GM12878 (cell line): ENCODE results near the gene ZNF827. TPM values are rescaled to one million over a fixed set of nuclear protein-coding genes. Genes with fewer than 3 reads are reported as not detected.
A peak's percentile ranks its signal among the peaks of the same experiment; 100 is the strongest.

Source experiments
- BRCA1 ChIP-seq: IDR thresholded peaks from 2 replicates; pipeline ENCODE4 v1.6.1; 2011; ENCODE audit warnings: low read depth, low read length, improper control_type of control experiment
- CEBPB ChIP-seq, 2 experiments: fragments of 150-350 bp in 1 of 2; IDR thresholded peaks; 2 replicates each; pipeline ENCODE4 v1.6.1; 2012 to 2014; ENCODE audit warnings: low read depth in 2 of 2, low read length in 2 of 2, borderline replicate concordance in 1 of 2, inconsistent platforms in 1 of 2
- ESRRA ChIP-seq: IDR thresholded peaks from 2 replicates; pipeline ENCODE4 v1.6.1; 2012; ENCODE audit warnings: mild to moderate bottlenecking, low read length, improper control_type of control experiment
- FOXK2 ChIP-seq: fragments of 450-650 bp; IDR thresholded peaks from 2 replicates; pipeline ENCODE4 v1.6.1; 2017; ENCODE audit warnings: mild to moderate bottlenecking, moderate library complexity
- HDGF ChIP-seq: fragments of 450-650 bp; IDR thresholded peaks from 2 replicates; pipeline ENCODE4 v1.6.1; 2016; ENCODE audit warnings: antibody characterized with exemption
- KDM1A ChIP-seq: fragments of 200-600 bp; sonication (generic); IDR thresholded peaks from 2 replicates; pipeline ENCODE4 v1.6.1; 2016; ENCODE audit warnings: borderline replicate concordance
- MTA3 ChIP-seq: IDR thresholded peaks from 2 replicates; pipeline ENCODE4 v1.6.1; 2012; ENCODE audit warnings: low read length, inconsistent platforms, borderline replicate concordance
- NFXL1 ChIP-seq: fragments of 450-650 bp; IDR thresholded peaks from 2 replicates; pipeline ENCODE4 v1.6.1; 2017; ENCODE audit warnings: antibody characterized with exemption, mild to moderate bottlenecking, borderline replicate concordance
- NR2C2 ChIP-seq: IDR thresholded peaks from 2 replicates; pipeline ENCODE4 v1.6.1; 2011; ENCODE audit warnings: borderline replicate concordance, low read depth; ENCODE audit not compliant: control insufficient read depth, insufficient read length
- PAX5 ChIP-seq: IDR thresholded peaks from 2 replicates; pipeline ENCODE4 v1.6.1; 2011; ENCODE audit warnings: low read depth, low read length, borderline replicate concordance
- SREBF1 ChIP-seq: IDR thresholded peaks from 2 replicates; pipeline ENCODE4 v1.6.1; 2012; ENCODE audit warnings: mild to moderate bottlenecking, low read length
- ZBTB4 ChIP-seq: fragments of 450-650 bp; formaldehyde crosslinking; IDR thresholded peaks from 2 replicates; pipeline ENCODE4 v1.4.0; 2022; ENCODE audit warnings: mild to moderate bottlenecking, moderate library complexity
- ZSCAN29 ChIP-seq: fragments of 450-650 bp; IDR thresholded peaks from 2 replicates; pipeline ENCODE4 v1.6.1; 2017; ENCODE audit warnings: mild to moderate bottlenecking, moderate library complexity
- polyA plus RNA-seq, 11 experiments: library from polyadenylated mRNA; depleted of rRNA in 4 of 11; unstranded in 6 of 11; stranded (reverse) in 5 of 11; fragments of >200 nt; fragmentation: Nextera tagmentation in 4 of 11; fragmentation: Illumina TruSeq in 1 of 11; extraction: Ambion mirVana in 4 of 11; extraction: Trizol in 1 of 11; gene quantifications; 1 replicate in 1 of 11; 2 replicates in 10 of 11; pipeline versions ENCODE4 v1.2.1 to v1.2.3, GENCODE V29; 2011 to 2016; ENCODE audit warnings: inconsistent platforms in 2 of 11, missing spikeins in 2 of 11, low read depth in 1 of 11
- total RNA-seq, 4 experiments: library from RNA; depleted of rRNA in 3 of 4; stranded (reverse); fragments of >200 nt in 3 of 4; fragmentation: Illumina TruSeq in 1 of 4; extraction: Trizol in 1 of 4; gene quantifications; 2 replicates each; pipeline versions ENCODE4 v1.2.1 to v1.2.3, GENCODE V29; 2013 to 2021
- TF ChIP-seq, protein P1 (sequence below): IDR thresholded peaks from 2 replicates; pipeline ENCODE4 v1.6.1; 2011; ENCODE audit warnings: borderline replicate concordance, low read depth, mild to moderate bottlenecking, moderate library complexity, low read length; ENCODE audit not compliant: insufficient read depth, poor library complexity, severe bottlenecking
- TF ChIP-seq, protein P2 (sequence below): fragments of 450-650 bp; IDR thresholded peaks from 2 replicates; pipeline ENCODE4 v1.6.1; 2017; ENCODE audit warnings: low read depth, mild to moderate bottlenecking, moderate library complexity
- TF ChIP-seq, protein P3 (sequence below), 3 experiments: IDR thresholded peaks in 2 of 3; conservative IDR thresholded peaks in 1 of 3; 2 replicates each; pipeline ENCODE4 v1.5.1; 2011; ENCODE audit warnings: low read depth in 3 of 3, low read length in 3 of 3, mild to moderate bottlenecking in 3 of 3, control low read depth in 2 of 3, moderate library complexity in 2 of 3, inconsistent platforms in 1 of 3, mixed read lengths in 1 of 3; ENCODE audit not compliant: control insufficient read depth in 2 of 3, insufficient read depth in 1 of 3; ENCODE audit errors: extremely low read depth in 1 of 3
- TF ChIP-seq, protein P4 (sequence below): fragments of 450-650 bp; conservative IDR thresholded peaks from 2 replicates; pipeline ENCODE4 v1.6.1; 2017; ENCODE audit warnings: mild to moderate bottlenecking, moderate library complexity
- TF ChIP-seq, protein P5 (sequence below): IDR thresholded peaks from 2 replicates; pipeline ENCODE4 v1.6.1; 2011; ENCODE audit warnings: low read depth, low read length, improper control_type of control experiment, borderline replicate concordance

Gene ZNF827
- total and polyA plus RNA-seq, 10 of the 15 experiments (the other 5 are each of a cell fraction or from before 2014, with no cell fraction given): 3.8 to 31.5 (median 13.6) TPM

- TF ChIP-seq ZBTB4 (CRISPR knock-in tag) (no peak), PAX5 (peak; percentile 78; the same call in 1 of the 2 replicates), SREBF1 (no peak), MTA3 (0 out of 2 replicates have a peak, but pooled peaks have one; percentile 79), BRCA1 (no peak), NFXL1 (no peak), HDGF (no peak), KDM1A (no peak), FOXK2 (no peak), NR2C2 (no peak), ZSCAN29 (no peak), CEBPB (IDR thresholded peaks at IDR 0.05; ENCODE audit: borderline replicate concordance in 1 of 2, low read depth in 2 of 2, low read length in 2 of 2) (peak in 1 of 2 experiments; percentile 91; a peak in 2 of 4 replicates), ESRRA (no peak)
- TF ChIP-seq, protein P1, sequence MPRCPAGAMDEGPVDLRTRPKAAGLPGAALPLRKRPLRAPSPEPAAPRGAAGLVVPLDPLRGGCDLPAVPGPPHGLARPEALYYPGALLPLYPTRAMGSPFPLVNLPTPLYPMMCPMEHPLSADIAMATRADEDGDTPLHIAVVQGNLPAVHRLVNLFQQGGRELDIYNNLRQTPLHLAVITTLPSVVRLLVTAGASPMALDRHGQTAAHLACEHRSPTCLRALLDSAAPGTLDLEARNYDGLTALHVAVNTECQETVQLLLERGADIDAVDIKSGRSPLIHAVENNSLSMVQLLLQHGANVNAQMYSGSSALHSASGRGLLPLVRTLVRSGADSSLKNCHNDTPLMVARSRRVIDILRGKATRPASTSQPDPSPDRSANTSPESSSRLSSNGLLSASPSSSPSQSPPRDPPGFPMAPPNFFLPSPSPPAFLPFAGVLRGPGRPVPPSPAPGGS: peak; percentile 85
- TF ChIP-seq, protein P2, sequence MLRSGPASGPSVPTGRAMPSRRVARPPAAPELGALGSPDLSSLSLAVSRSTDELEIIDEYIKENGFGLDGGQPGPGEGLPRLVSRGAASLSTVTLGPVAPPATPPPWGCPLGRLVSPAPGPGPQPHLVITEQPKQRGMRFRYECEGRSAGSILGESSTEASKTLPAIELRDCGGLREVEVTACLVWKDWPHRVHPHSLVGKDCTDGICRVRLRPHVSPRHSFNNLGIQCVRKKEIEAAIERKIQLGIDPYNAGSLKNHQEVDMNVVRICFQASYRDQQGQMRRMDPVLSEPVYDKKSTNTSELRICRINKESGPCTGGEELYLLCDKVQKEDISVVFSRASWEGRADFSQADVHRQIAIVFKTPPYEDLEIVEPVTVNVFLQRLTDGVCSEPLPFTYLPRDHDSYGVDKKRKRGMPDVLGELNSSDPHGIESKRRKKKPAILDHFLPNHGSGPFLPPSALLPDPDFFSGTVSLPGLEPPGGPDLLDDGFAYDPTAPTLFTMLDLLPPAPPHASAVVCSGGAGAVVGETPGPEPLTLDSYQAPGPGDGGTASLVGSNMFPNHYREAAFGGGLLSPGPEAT: peak; percentile 100
- TF ChIP-seq, protein P3, sequence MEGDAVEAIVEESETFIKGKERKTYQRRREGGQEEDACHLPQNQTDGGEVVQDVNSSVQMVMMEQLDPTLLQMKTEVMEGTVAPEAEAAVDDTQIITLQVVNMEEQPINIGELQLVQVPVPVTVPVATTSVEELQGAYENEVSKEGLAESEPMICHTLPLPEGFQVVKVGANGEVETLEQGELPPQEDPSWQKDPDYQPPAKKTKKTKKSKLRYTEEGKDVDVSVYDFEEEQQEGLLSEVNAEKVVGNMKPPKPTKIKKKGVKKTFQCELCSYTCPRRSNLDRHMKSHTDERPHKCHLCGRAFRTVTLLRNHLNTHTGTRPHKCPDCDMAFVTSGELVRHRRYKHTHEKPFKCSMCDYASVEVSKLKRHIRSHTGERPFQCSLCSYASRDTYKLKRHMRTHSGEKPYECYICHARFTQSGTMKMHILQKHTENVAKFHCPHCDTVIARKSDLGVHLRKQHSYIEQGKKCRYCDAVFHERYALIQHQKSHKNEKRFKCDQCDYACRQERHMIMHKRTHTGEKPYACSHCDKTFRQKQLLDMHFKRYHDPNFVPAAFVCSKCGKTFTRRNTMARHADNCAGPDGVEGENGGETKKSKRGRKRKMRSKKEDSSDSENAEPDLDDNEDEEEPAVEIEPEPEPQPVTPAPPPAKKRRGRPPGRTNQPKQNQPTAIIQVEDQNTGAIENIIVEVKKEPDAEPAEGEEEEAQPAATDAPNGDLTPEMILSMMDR (IDR thresholded peaks at IDR 0.05 in 2 of 3, conservative IDR thresholded peaks at IDR 0.05 in 1 of 3; ENCODE audit: control insufficient read depth in 2 of 3, extremely low read depth in 1 of 3, insufficient read depth in 1 of 3, low read depth in 3 of 3, low read length in 3 of 3): no peak
- TF ChIP-seq, protein P4, sequence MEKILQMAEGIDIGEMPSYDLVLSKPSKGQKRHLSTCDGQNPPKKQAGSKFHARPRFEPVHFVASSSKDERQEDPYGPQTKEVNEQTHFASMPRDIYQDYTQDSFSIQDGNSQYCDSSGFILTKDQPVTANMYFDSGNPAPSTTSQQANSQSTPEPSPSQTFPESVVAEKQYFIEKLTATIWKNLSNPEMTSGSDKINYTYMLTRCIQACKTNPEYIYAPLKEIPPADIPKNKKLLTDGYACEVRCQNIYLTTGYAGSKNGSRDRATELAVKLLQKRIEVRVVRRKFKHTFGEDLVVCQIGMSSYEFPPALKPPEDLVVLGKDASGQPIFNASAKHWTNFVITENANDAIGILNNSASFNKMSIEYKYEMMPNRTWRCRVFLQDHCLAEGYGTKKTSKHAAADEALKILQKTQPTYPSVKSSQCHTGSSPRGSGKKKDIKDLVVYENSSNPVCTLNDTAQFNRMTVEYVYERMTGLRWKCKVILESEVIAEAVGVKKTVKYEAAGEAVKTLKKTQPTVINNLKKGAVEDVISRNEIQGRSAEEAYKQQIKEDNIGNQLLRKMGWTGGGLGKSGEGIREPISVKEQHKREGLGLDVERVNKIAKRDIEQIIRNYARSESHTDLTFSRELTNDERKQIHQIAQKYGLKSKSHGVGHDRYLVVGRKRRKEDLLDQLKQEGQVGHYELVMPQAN: no peak
- TF ChIP-seq, protein P5, sequence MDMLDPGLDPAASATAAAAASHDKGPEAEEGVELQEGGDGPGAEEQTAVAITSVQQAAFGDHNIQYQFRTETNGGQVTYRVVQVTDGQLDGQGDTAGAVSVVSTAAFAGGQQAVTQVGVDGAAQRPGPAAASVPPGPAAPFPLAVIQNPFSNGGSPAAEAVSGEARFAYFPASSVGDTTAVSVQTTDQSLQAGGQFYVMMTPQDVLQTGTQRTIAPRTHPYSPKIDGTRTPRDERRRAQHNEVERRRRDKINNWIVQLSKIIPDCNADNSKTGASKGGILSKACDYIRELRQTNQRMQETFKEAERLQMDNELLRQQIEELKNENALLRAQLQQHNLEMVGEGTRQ: no peak
Measured at GRCh38 chr4:145808021-145808650, 130.5 kb downstream of the ZNF827 start (continued).
